Measurements from ENCODE around the gene SMTN.

Gene SMTN

DNA sequence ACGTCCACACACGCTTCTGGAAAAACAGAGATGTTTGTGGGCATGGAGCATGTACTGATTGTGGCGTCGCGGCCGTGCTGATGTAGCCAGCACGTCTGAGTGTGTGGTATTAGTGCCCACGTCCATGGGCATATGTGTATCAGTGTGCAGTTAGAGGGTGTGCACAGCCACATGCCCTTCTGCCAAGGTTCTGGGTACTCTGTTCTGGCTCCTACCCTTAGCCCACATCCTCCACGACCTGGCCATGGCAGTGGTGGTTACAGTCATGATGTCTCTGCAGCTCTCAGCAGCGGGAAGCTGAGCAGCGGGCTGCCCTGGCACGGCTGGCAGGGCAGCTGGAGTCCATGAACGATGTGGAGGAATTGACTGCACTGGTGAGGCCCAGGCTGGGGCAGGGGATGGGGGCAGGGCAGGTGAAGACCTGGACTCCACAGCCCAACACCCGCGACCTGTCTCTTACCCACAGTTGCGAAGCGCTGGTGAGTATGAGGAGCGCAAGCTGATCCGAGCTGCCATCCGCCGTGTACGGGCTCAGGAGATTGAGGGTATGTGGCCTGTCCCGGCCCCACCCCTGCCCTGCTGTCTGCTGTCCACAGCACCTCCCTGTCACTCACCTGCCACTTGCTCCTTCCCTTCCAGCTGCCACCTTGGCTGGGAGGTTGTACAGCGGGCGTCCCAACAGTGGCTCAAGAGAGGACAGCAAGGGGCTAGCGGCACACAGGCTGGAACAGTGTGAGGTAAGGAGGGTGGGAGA is 7.3 kb downstream of the SMTN start:
- TF ChIP-seq, protein P1, sequence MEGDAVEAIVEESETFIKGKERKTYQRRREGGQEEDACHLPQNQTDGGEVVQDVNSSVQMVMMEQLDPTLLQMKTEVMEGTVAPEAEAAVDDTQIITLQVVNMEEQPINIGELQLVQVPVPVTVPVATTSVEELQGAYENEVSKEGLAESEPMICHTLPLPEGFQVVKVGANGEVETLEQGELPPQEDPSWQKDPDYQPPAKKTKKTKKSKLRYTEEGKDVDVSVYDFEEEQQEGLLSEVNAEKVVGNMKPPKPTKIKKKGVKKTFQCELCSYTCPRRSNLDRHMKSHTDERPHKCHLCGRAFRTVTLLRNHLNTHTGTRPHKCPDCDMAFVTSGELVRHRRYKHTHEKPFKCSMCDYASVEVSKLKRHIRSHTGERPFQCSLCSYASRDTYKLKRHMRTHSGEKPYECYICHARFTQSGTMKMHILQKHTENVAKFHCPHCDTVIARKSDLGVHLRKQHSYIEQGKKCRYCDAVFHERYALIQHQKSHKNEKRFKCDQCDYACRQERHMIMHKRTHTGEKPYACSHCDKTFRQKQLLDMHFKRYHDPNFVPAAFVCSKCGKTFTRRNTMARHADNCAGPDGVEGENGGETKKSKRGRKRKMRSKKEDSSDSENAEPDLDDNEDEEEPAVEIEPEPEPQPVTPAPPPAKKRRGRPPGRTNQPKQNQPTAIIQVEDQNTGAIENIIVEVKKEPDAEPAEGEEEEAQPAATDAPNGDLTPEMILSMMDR (conservative IDR thresholded peaks at IDR 0.05; ENCODE audit: low read depth, low read length) = no peak
- H3K4me3 ChIP-seq (ENCODE audit: low read length) = no peak overlapping the region
- DNase-seq (ENCODE audit: low read depth) = no peak

DNA sequence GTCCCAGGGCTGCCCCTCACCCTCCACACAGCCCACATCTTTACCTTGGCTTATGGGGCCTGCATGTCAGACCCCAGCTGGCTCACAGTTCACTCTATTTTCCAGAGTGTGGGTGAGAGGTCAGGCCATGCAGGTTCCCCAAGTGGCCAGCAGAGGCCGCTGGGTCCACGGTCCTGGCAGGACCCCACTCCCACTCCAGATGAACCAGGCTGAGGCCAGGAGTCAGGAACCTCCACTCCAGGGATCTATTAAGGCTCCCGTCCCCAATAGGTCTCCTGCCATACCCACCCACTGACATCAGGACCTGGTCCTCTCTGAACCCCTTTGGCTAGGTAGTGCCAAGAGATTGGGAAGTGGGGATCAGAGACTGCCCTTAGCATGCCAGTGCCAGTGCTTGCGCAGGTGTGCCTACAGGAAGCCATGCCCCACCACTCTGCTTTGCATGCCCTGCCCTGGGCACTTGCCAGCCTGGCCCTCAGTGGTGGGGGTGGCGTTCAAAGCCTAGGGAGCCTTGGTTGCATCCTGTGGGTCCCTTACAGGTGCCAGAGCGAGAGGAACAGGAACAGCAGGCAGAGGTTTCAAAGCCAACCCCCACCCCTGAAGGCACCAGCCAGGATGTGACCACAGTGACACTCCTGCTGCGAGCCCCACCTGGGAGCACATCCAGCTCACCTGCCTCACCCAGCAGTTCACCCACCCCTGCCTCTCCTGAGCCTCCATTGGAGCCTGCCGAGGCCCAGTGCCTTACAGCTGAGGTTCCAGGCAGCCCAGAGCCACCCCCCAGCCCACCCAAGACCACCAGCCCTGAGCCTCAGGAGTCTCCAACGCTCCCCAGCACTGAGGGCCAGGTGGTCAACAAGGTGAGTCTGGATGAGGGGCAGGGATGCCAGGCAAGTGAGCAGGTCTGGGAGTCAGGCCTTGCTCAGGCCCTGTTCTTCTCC is 8.3 kb downstream of the SMTN start:
- TF ChIP-seq, protein P1 (conservative IDR thresholded peaks at IDR 0.05; ENCODE audit: low read depth, low read length) = peak; percentile 89
- no peak for DNase-seq (ENCODE audit: low read depth)
- H3K4me3 ChIP-seq (ENCODE audit: low read length) = no peak overlapping the region

DNA sequence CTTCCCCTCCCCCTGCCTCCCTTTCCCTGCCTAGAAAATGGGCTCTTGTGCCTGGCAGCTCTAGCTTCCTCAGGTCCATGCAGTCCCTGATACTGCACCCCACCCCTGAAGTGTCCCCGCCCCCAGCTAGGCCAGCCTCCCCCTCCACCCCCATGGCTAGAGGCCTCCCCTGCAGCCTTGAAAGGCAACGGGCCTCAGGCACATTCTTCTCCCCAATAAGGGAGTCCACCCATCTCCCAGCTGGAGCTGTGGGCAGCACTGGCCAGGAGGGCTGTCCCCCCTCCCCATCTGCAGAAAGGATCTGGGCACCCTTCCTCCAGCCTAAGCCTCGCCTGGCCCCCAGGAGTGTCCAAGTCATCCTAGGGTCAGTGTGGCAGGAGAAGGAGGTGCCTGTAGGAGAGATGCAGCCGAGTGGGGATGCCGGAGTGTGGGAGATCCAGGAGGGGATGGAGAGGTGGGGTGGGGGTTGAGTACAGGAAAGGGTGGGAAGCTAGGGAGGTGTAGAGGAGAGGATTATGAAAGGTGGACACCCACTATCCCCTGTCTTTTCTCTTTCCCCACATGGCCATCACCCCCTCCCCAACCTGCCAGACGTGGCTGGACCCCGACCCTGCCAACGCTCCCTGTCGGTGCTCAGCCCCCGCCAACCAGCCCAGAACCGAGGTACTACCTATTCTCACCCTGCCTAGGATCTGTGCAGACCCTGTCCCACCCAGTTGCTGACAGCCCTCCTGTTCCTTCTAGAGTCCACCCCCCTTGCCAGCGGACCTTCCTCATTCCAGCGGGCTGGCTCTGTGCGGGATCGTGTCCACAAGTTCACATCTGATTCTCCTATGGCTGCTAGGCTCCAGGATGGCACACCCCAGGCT is 9.3 kb downstream of the SMTN start:
- TF ChIP-seq, protein P1 (conservative IDR thresholded peaks at IDR 0.05; ENCODE audit: low read depth, low read length) = no peak
- H3K4me3 ChIP-seq (ENCODE audit: low read length) = no peak overlapping the region
- no peak for DNase-seq (ENCODE audit: low read depth)

DNA sequence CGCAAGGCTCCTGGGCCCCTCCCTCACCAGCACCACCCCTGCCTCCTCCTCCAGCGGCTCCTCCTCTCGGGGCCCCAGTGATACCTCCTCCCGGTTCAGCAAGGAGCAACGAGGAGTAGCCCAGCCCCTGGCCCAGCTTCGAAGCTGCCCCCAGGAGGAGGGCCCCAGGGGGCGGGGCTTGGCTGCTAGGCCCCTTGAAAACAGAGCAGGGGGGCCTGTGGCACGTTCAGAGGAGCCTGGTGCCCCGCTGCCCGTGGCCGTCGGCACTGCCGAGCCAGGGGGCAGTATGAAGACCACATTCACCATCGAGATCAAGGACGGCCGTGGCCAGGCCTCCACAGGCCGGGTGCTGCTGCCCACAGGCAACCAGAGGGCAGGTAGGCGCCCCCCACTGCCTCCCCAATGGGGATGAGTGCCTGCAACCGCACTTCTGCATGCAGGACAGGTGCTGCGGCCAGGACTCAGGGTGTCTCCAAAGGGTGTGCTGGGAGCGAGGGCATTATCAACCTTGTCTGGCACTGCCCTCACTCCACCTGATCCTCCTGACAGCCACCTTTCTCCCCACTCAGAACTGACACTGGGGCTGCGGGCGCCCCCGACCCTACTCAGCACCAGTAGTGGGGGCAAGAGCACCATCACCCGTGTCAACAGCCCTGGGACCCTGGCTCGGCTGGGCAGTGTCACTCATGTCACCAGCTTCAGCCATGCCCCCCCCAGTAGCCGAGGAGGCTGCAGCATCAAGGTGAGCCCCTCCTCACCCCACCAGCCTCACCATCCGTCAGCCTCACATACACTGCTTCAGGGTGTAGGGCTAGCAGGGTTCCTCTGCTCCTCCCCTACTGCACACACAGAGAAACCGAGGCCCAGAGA is 10.2 kb downstream of the SMTN start:
- no peak overlapping the region for H3K4me3 ChIP-seq (ENCODE audit: low read length)
- TF ChIP-seq, protein P1 (conservative IDR thresholded peaks at IDR 0.05; ENCODE audit: low read depth, low read length) = no peak
- no peak for DNase-seq (ENCODE audit: low read depth)

DNA sequence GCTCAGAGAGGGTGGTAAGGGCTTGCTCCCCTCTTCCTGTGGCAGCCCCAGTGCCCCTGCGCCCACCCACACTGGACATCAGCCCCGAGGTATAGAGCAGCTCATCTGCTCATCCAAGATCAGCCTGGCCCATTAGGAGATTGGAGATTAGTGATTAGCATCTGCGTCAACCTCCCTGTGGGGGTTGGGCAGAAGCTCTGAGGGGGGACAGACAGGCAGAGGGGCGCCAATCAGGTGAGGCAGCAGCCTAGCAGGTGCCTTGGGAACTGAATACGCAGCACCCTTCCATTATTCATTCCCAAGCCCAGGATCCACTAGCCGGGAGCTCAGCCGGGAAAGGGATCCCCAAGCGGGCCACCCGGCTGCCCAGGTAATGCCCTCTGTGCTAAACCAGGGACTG is 11.0 kb downstream of the SMTN start:
- DNase-seq (ENCODE audit: low read depth) = no peak
- H3K4me3 ChIP-seq (ENCODE audit: low read length) = no peak overlapping the region
- TF ChIP-seq, protein P1 (conservative IDR thresholded peaks at IDR 0.05; ENCODE audit: low read depth, low read length) = no peak

Measured in retinal pigment epithelial cell (primary cell).